Stimulated activated naive CD4-positive, alpha-beta T cell treated with Interleukin-2 at 50 U/mL for 16 hours (primary cell): ENCODE measurements around the gene TIAL1.
"Not testable (repeated sequence)": the region's sequence is repeated elsewhere in the genome, so short reads cannot be mapped to it uniquely, and the experiment has no call there.

Source experiments
- DNase-seq: peaks from one replicate; lab custom pipeline; 2025; lab: John Stamatoyannopoulos, UW

TIAL1 gene, protein sequence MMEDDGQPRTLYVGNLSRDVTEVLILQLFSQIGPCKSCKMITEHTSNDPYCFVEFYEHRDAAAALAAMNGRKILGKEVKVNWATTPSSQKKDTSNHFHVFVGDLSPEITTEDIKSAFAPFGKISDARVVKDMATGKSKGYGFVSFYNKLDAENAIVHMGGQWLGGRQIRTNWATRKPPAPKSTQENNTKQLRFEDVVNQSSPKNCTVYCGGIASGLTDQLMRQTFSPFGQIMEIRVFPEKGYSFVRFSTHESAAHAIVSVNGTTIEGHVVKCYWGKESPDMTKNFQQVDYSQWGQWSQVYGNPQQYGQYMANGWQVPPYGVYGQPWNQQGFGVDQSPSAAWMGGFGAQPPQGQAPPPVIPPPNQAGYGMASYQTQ

GRCh38 chr10:119596537-119597404 is at the start of gene TIAL1:
TIAL1 (minus strand) TSS chr10:119596964; CDS start chr10:119596465, 499 bp downstream.
- peak; percentile 95 for DNase-seq

DNA sequence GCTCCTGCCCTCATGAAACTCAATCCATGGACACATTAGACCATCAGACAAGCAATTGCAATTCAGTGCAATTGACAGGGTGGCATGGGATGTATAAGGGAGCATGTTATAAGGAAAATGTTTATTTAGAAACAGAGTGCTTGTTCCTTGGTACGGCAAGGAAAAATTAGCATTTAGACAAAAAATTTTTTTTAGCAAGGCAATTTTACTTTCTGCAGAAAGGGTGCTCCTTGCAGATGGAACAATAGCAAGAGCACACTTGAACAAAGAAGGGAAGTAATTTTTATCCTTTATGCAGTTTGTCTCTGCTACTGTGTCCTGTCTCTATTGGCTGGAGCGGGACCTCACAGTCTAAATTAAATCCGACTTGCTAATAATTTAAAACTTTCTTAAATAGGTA is 48.2 kb upstream of the TIAL1 start:
- no peak for DNase-seq

GRCh38 chr10:119644205-119644814 is 47.5 kb upstream of the TIAL1 start:
- no peak for DNase-seq

DNA sequence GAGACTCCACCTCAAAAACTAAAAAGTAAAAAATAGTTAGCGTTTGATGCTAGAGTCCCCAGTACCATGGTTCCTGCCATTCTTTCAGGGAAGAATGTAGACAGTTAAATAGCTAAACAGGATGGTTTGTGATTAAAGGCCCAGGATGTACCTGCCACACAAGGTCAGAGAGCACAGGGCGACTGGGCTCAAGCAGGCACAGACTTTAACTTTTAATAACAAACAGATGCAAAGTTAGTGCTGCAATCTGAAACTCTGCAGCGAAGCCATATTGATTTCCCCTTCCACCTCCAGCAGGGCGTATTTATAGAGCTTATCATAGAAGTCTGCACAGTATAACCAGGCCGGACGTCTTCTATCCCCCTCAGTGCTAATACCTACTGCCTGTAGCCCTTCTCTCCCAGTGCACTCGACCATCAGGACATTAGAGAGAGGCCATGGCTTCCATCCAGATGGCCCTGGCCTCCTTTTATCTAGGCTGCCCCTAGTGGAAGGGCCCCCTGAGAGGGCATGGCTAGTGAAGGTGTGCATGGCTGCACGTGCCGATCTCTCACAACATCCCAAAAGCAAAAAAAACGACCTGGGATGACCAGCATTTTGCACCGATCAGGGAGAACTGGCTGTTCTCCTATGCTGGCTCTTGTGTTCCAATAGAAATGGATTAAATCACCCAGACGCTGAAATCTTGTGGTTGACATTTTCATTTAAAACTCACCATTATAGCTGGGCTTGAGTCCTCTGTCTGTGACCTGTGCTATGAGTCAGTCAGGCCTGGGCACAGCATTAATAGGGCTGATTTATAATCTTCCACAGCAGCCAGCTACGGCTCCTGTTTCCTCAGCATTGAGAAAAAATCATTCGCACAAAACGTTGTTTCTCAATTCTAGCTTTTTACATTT is 46.8 kb upstream of the TIAL1 start:
- no peak for DNase-seq

DNA sequence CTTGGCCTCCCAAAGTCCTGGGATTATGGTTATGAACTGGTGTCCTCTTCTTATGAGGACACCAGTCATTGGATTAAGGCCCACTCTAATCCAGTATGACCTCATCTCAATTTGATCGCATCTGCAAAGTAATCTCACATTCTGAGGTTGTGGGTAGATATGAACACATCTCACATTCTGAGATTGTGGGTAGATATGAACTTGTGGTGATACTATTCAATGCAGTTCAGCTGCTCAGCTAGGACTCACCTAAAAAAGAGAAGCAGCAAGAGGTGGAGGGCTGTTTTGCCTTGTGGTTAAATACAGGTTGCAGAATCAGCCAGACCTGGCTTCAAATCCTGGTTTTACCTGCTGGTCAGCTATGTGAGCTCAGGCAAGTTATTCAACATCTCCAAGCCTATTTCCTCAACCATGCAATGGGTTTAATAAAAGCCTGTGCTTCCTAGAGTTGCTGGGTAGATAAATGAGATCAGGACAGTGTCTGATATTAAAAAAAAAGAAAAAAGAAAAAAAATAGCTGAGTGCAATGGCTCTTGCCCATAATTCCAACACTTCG is 45.9 kb upstream of the TIAL1 start:
- no peak for DNase-seq

DNA sequence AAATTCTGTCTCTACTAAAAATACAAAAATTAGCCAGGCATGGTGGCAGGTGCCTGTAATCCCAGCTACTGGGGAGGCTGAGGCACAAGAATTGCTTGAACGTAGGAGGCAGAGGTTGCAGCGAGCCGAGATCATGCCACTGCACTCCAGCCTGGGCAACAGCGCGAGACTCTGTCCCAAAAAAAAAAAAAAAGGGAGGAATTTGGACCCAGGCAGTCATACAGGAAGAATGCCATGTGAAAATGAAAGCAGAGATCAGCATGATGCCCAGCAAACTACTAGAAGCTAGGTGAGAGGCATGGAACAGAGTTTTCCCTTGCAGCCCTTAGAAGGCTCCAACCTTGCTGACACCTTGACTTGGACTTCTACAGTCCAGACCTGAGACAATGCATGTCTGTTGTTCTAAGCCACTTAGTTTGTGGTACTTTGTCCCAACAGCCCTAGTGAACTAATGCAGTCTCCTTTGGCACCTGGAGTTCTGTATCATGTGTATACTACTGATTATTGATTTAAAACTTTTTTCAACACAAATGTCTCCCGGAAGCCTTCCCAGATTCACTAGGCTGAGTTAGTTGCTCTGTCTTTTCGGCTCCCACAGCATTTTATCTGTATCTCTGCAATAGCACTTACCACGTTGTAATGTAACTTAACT is 44.2 kb upstream of the TIAL1 start:
- no peak for DNase-seq

DNA sequence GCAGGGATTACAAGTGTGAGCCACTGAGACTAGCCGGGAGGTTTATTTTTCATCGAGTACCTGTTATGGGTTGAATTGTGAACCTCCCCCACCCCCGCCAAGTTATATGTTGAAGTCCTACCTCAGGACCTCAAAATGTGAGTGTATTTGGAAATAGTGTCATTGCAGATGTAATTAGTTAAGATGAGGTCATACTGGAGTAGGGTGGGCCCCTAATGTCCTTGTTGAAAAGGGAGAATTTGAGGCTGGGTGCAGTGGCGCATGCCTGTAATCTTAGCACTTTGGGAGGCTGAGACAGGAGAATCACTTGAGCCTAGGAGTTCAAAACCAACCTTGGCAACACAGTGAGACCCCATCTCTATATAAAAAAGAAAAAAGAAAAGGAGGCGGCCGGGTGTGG is 43.6 kb upstream of the TIAL1 start:
- DNase-seq, result no peak

DNA sequence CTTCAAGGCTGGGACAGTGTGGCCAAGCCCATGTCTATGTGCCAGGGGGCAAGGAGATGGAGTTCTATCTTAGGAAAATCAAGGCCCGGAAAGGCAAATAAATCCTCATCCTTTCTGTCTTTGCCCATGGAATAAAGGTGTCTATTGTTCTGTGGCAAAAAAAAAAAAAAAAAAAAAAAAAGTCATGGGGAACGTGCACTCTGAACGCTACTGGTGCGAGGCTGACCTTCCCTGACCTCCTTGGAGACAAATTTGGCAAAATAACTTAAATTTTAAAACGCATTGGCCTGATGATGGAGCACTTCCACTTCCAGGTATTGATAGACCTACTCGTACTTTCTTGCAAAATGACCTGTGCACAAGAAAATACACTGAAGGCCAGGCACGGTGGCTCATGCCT is 42.2 kb upstream of the TIAL1 start:
- DNase-seq, result no peak

GRCh38 chr10:119637631-119638030 is 40.9 kb upstream of the TIAL1 start:
- DNase-seq, result no peak

DNA sequence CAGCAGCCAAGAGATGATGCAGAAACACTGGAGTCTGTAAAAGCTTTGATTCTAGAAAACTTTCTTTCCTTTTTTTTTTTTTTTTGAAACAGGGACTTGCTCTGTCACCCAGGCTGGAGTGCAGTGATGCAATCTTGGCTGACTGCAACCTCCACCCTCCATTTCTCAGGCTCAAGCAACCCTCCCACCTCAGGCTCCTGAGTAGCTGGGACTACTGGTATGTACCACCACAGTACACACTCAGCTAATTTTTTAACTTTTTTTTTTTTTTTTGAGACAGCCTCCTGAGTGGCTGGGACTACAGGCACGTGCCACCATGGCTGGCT is 37.4 kb upstream of the TIAL1 start:
- no peak for DNase-seq

DNA sequence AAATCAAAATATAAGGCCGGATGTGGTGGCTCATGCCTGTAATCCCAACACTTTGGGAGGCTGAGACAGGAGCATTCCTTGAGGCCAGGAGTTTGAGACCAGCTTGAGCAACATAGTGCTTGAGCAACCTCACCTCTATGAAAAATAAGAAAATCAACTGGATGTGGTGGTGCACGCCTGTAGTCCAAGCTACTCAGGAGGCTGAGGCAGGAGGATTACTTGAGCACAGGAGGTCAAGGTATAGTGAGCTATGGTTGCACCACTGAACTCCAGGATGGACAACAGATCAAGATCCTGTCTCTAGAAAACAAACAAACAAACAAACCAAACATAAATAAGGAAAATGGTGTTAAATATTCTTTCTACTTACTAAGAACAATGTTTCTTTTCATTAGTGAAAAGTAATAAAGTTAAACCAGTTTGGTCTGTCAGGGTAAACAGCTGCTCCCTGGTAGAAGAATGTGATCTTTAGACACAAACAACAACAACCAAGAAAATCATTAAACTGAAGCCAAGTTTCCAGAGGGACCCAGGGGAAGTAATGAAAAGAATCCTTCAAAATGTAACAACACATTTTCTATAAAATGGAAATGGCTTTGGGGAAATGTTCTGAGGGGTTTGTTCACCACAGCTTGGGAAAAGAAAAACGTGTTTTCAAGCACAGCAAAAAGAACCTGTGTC is 36.9 kb upstream of the TIAL1 start:
- no peak for DNase-seq

DNA sequence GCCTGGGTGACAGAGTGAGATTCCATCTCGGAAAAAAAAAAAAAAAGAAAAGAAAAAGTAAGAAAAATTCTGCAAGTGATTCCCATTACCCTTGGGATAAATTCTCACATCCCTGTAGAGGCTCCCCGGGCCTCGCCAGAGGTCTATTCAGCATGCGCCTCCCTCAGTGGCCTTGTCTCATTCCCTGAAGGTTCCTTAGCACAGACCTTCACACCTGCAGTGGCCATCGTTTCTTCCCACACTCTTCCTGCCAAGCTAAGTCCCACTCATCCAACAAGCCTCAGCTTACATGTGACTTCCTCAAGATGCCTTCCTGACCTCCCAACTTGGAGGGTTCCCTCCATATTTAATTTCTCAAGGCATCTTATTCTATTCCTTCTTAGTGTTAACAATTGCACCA is 33.5 kb upstream of the TIAL1 start:
- DNase-seq, result no peak

DNA sequence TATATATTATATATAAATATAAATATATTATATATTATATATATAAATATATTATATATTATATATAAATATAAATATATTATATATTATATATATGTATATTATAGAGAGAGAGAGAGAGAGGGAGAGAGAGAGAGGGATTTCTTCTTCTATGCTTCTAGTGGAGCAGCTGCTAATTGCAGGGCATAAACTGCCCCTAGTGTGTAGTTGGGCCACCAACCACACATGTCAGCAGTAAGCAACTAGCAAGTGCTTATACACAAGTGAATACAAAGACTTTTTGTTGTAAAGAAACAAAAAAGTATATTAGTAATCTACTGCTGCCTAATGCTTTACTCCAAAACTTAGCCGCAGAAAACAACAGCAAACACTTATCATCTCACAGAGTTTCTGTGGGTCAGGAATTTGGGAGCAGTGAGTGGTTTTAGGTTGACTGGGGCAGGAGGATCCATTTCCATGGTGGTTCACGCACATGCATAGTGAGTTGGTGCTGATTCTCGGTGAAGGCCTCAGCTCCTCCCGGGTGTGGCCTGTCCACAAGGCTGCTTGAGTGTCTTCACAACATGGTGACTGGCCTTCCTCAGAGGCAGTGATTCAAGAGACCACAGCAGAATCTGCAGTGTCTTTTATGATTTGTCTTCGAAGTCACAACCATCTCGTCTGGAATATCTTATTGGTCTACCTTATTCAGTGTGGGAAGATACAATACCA is 29.0 kb upstream of the TIAL1 start:
- no peak for DNase-seq

- no peak for DNase-seq
These were observed 24.3 kb upstream of the TIAL1 start for GRCh38 chr10:119621078-119621384.

- no peak for DNase-seq
These were observed 23.7 kb upstream of the TIAL1 start for GRCh38 chr10:119620241-119621077.

GRCh38 chr10:119619811-119620210 is 23.0 kb upstream of the TIAL1 start:
- DNase-seq, result not testable (repeated sequence)

- DNase-seq, result no peak
These were observed 22.5 kb upstream of the TIAL1 start for GRCh38 chr10:119619215-119619614.

GRCh38 chr10:119616882-119617570 is 20.3 kb upstream of the TIAL1 start:
- DNase-seq, result no peak
